GM12872 (cell line): ENCODE results near the gene RETREG3.

ENCODE experiments used
- CTCF ChIP-seq: IDR thresholded peaks from 3 replicates; pipeline ENCODE4 v1.5.1; 2011; ENCODE audit warnings: low read depth, mild to moderate bottlenecking, low read length, moderate library complexity; ENCODE audit not compliant: insufficient read depth

The RETREG3 gene

DNA sequence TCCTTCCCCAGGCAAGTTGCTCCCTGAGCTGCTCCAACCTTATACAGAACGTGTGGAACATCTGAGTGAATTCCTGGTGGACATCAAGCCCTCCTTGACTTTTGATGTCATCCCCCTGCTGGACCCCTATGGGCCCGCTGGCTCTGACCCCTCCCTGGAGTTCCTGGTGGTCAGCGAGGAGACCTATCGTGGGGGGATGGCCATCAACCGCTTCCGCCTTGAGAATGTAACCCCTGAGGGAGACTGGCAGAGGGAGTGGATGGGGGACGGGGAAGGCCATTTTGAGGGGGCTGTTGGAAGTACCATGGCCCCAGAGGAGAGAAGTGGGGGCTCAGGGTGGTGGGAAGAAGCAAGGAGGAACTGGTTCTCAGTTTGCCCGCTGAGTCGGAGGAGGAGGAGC is 45.2 kb downstream of the RETREG3 start:
- TF ChIP-seq CTCF: no peak

- TF ChIP-seq CTCF: no peak
Measured at GRCh38 chr17:42563543-42563942, 45.6 kb downstream of the RETREG3 start.

DNA sequence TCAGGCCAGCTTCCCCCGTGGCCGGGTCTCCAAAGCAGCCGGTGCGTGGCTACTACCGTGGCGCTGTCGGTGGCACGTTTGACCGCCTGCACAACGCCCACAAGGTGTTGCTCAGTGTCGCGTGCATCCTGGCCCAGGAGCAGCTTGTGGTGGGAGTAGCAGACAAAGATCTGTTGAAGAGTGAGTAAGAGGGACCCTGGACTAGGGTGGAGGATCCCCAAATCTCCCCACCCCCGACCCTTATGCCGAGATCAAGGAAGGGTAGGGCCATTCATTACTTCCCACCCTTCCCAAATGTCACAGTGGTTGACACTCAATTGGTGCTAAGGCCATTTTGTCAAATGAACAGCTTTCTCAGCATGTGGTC is 46.0 kb downstream of the RETREG3 start:
- no peak for TF ChIP-seq CTCF

DNA sequence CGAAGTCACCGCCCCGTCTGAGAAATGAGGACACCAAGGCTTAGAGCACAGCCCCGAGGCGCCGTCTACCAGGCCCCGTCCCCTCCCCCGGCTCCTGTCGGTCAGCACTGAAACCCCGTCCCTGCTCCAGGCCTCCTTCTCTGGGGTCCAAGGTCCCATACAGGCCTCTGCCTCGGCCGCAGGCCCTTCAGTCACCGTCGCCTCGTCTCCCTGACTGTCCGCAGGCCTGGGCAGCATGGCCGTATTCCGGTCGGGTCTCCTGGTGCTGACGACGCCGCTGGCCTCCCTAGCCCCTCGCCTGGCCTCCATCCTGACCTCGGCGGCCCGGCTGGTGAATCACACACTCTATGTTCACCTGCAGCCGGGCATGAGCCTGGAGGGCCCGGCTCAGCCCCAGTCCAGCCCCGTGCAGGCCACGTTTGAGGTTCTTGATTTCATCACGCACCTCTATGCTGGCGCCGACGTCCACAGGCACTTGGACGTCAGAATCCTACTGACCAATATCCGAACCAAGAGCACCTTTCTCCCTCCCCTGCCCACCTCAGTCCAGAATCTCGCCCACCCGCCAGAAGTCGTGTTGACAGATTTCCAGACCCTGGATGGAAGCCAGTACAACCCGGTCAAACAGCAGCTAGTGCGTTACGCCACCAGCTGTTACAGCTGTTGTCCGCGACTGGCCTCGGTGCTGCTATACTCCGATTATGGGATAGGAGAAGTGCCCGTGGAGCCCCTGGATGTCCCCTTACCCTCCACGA is 46.6 kb downstream of the RETREG3 start:
- no peak for TF ChIP-seq CTCF

DNA sequence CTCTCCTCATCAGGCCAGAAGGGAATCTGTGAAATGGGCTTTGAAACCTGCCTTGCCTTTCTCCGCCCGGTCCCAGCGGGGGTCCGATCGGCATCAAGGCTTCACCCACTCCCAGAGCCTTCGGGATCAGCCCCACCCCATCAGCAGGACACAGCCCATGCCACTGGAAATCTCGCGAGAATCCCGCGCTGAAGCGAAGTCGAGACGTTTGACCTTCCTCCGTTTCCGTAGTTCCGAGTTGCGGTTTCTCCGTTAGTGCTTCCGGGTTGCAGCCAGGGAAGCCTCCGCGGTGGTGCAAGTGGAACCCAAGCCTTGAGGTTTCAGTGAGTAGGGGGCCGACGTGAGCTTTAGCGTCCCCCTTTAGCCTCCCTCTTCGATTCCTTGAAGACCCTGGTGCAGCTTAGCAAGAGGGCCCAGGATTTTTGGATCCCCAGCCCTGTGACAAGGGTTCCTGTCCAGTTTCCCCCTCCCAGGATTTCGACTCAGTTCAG is 47.2 kb downstream of the RETREG3 start, which contains the start of gene COASY:
TSS of gene COASY (plus strand) at position 252 of the 491 bp plus-strand sequence. CDS start 475 bp downstream, outside the sequence.
- TF ChIP-seq CTCF: no peak

DNA sequence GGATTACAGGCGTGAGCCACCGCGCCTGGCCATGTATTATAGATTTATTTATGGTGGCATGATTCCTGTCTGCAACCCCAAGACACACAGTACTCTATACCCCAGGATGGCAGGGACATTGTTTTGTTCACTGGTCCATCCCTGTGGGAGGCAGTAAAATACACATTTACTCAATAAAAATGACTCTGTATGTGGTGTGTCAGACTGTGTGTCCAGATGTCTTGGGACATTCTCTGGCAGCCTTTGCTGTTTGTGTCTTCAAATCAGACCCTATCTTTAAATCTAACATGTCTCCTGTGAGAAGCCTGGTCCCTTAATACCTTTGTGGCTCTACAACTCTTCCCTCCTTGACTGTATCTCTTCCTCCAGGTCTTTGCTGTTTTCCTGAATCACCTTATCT is 48.9 kb downstream of the RETREG3 start:
- no peak for TF ChIP-seq CTCF

DNA sequence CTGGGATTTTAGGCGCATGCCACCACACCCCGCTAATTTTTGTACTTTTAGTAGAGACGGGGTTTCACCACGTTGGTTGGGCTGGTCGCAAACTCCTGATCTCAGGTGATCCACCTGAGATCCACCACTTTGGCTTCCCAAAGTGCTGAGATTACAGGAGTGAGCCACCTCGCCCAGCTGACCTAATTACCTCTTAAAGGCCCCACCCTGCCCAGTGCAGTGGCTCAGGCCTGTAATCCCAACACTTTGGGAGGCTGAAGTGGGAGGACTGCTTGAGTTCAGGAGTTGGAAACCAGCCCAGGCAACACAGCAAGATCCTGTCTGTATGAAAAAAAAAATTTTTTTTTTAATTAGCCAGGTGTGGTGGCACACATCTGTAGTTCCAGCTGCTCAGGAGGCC is 50.1 kb downstream of the RETREG3 start:
- TF ChIP-seq CTCF: no peak
